K562 (cell line): Measurements from ENCODE around the gene GARIN5B. TPM values are rescaled to one million over a fixed set of nuclear protein-coding genes. Genes with fewer than 3 reads are reported as not detected.

ENCODE experiments used
- C11orf30 ChIP-seq: fragments of 450-650 bp; IDR thresholded peaks from 2 replicates; pipeline ENCODE4 v1.6.1; 2016; ENCODE audit warnings: low read depth, mild to moderate bottlenecking
- CBFB ChIP-seq: sonication (generic); formaldehyde crosslinking; IDR thresholded peaks from 2 replicates; pipeline ENCODE4 v1.4.0; 2020; ENCODE audit warnings: mild to moderate bottlenecking, missing genetic modification reagents
- CHCHD3 ChIP-seq: fragments of 250-450 bp; sonication (Bioruptor Pico); IDR thresholded peaks from 2 replicates; pipeline ENCODE4 v2.1.2; 2022; ENCODE audit warnings: mild to moderate bottlenecking
- DEAF1 ChIP-seq: fragments of 450-650 bp; formaldehyde crosslinking; IDR thresholded peaks from 2 replicates; pipeline ENCODE4 v1.4.0; 2020; ENCODE audit warnings: mild to moderate bottlenecking, moderate library complexity
- DIDO1 ChIP-seq: fragments of 450-650 bp; IDR thresholded peaks from 2 replicates; pipeline ENCODE4 v1.6.1; 2016; ENCODE audit warnings: low read depth, missing biosample characterization, missing genetic modification characterization
- ELF1 ChIP-seq: fragments of 200-800 bp; sonication (Bioruptor generic); IDR thresholded peaks from 2 replicates; pipeline ENCODE4 v1.6.1; 2016; ENCODE audit warnings: missing genetic modification characterization, missing compliant biosample characterization
- EP300 ChIP-seq: IDR thresholded peaks from 2 replicates; pipeline ENCODE4 v1.6.1; 2012; ENCODE audit warnings: low read length, improper control_type of control experiment
- FOXP1 ChIP-seq: sonication (generic); formaldehyde crosslinking; IDR thresholded peaks from 2 replicates; pipeline ENCODE4 v1.8.0; 2022; ENCODE audit warnings: mild to moderate bottlenecking, missing genetic modification reagents
- HEY1 ChIP-seq: fragments of 250-450 bp; sonication (Bioruptor Pico); IDR thresholded peaks from 2 replicates; pipeline ENCODE4 v1.5.0; 2020; ENCODE audit warnings: mild to moderate bottlenecking, moderate library complexity, borderline replicate concordance
- HSF4 ChIP-seq: fragments of 250-450 bp; sonication (Bioruptor Pico); IDR thresholded peaks from 2 replicates; pipeline ENCODE4 v2.1.2; 2022; ENCODE audit warnings: mild to moderate bottlenecking, moderate library complexity, borderline replicate concordance
- ILK ChIP-seq: fragments of 450-650 bp; IDR thresholded peaks from 2 replicates; pipeline ENCODE4 v1.6.1; 2016; ENCODE audit warnings: missing genetic modification characterization, low read depth, mild to moderate bottlenecking, missing compliant biosample characterization, moderate library complexity, borderline replicate concordance
- MXD1 ChIP-seq: fragments of 250-450 bp; sonication (Bioruptor Pico); IDR thresholded peaks from 2 replicates; pipeline ENCODE4 v1.8.0; 2021; ENCODE audit warnings: borderline replicate concordance, mild to moderate bottlenecking, moderate library complexity; ENCODE audit not compliant: poor library complexity, severe bottlenecking
- NFXL1 ChIP-seq: fragments of 450-650 bp; formaldehyde crosslinking; IDR thresholded peaks from 2 replicates; pipeline ENCODE4 v1.4.0; 2021; ENCODE audit warnings: mild to moderate bottlenecking
- PHB2 ChIP-seq: fragments of 450-650 bp; IDR thresholded peaks from 2 replicates; pipeline ENCODE4 v1.6.1; 2017; ENCODE audit warnings: low read depth
- POU5F1 ChIP-seq: fragments of 150-350 bp; IDR thresholded peaks from 2 replicates; pipeline ENCODE4 v1.6.1; 2014; ENCODE audit warnings: borderline replicate concordance, low read length, low read depth, mild to moderate bottlenecking; ENCODE audit not compliant: partially characterized antibody
- PTTG1 ChIP-seq: fragments of 450-650 bp; IDR thresholded peaks from 2 replicates; pipeline ENCODE4 v1.6.1; 2016; ENCODE audit warnings: low read depth, mild to moderate bottlenecking, missing genetic modification characterization, missing compliant biosample characterization
- ZNF184 ChIP-seq: sonication (generic); formaldehyde crosslinking; IDR thresholded peaks from 2 replicates; pipeline ENCODE4 v1.5.0; 2020; ENCODE audit warnings: missing genetic modification reagents
- ZNF212 ChIP-seq: fragments of 450-650 bp; formaldehyde crosslinking; IDR thresholded peaks from 2 replicates; pipeline ENCODE4 v1.4.0; 2020; ENCODE audit warnings: mild to moderate bottlenecking
- polyA plus RNA-seq, 8 experiments: library from polyadenylated mRNA; depleted of rRNA in 4 of 8; stranded (reverse) in 5 of 8; unstranded in 3 of 8; fragments of >200 nt; fragmentation: Nextera tagmentation in 2 of 8; fragmentation: Illumina TruSeq in 1 of 8; extraction: Ambion mirVana in 2 of 8; extraction: Trizol in 1 of 8; gene quantifications; 2 replicates each; pipeline versions ENCODE4 v1.2.1 to v1.2.3, GENCODE V29; 2011 to 2014; ENCODE audit warnings: inconsistent platforms in 1 of 8, missing spikeins in 1 of 8
- total RNA-seq, 7 experiments: library from RNA; depleted of rRNA in 6 of 7; stranded (reverse); fragments of >200 nt in 6 of 7; fragmentation: Illumina TruSeq in 2 of 7; extraction: Trizol in 2 of 7; gene quantifications; 2 replicates each; pipeline versions ENCODE4 v1.2.1 to v1.2.3, GENCODE V29; 2011 to 2021; ENCODE audit warnings: low replicate concordance in 1 of 7
- TF ChIP-seq, protein P1 (sequence below): fragments of 450-650 bp; IDR thresholded peaks from 2 replicates; pipeline ENCODE4 v1.6.1; 2017; ENCODE audit warnings: antibody characterized with exemption
- TF ChIP-seq, protein P2 (sequence below), 2 experiments: fragments of 150-350 bp in 1 of 2; IDR thresholded peaks; 2 replicates each; pipeline ENCODE4 v1.6.1; 2012 to 2016; ENCODE audit warnings: low read depth in 2 of 2, low read length in 2 of 2, mild to moderate bottlenecking in 1 of 2, moderate library complexity in 1 of 2

The GARIN5B gene
- total and polyA plus RNA-seq, 9 of the 15 experiments (the other 6 are each of a cell fraction or from before 2014, with no cell fraction given): not detected

- no peak for TF ChIP-seq PHB2
- TF ChIP-seq DEAF1: no peak
- TF ChIP-seq ZNF184 (CRISPR knock-in tag): no peak
- peak; percentile 68; the same call in 1 of the 2 replicates for TF ChIP-seq FOXP1 (CRISPR knock-in tag)
- TF ChIP-seq ILK (tag): no peak
- TF ChIP-seq, protein P1, sequence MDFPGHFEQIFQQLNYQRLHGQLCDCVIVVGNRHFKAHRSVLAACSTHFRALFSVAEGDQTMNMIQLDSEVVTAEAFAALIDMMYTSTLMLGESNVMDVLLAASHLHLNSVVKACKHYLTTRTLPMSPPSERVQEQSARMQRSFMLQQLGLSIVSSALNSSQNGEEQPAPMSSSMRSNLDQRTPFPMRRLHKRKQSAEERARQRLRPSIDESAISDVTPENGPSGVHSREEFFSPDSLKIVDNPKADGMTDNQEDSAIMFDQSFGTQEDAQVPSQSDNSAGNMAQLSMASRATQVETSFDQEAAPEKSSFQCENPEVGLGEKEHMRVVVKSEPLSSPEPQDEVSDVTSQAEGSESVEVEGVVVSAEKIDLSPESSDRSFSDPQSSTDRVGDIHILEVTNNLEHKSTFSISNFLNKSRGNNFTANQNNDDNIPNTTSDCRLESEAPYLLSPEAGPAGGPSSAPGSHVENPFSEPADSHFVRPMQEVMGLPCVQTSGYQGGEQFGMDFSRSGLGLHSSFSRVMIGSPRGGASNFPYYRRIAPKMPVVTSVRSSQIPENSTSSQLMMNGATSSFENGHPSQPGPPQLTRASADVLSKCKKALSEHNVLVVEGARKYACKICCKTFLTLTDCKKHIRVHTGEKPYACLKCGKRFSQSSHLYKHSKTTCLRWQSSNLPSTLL: no peak
- no peak for TF ChIP-seq PTTG1 (tag)
- TF ChIP-seq ZNF212 (CRISPR knock-in tag): no peak
- no peak for TF ChIP-seq C11orf30
- no peak for TF ChIP-seq HEY1 (CRISPR knock-in tag)
- TF ChIP-seq CBFB: no peak
- no peak for TF ChIP-seq DIDO1 (tag)
- no peak for TF ChIP-seq HSF4 (CRISPR knock-in tag)
- TF ChIP-seq MXD1 (CRISPR knock-in tag): no peak
- TF ChIP-seq, protein P2, sequence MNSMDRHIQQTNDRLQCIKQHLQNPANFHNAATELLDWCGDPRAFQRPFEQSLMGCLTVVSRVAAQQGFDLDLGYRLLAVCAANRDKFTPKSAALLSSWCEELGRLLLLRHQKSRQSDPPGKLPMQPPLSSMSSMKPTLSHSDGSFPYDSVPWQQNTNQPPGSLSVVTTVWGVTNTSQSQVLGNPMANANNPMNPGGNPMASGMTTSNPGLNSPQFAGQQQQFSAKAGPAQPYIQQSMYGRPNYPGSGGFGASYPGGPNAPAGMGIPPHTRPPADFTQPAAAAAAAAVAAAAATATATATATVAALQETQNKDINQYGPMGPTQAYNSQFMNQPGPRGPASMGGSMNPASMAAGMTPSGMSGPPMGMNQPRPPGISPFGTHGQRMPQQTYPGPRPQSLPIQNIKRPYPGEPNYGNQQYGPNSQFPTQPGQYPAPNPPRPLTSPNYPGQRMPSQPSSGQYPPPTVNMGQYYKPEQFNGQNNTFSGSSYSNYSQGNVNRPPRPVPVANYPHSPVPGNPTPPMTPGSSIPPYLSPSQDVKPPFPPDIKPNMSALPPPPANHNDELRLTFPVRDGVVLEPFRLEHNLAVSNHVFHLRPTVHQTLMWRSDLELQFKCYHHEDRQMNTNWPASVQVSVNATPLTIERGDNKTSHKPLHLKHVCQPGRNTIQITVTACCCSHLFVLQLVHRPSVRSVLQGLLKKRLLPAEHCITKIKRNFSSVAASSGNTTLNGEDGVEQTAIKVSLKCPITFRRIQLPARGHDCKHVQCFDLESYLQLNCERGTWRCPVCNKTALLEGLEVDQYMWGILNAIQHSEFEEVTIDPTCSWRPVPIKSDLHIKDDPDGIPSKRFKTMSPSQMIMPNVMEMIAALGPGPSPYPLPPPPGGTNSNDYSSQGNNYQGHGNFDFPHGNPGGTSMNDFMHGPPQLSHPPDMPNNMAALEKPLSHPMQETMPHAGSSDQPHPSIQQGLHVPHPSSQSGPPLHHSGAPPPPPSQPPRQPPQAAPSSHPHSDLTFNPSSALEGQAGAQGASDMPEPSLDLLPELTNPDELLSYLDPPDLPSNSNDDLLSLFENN (IDR thresholded peaks at IDR 0.05; ENCODE audit: low read depth in 2 of 2, low read length in 2 of 2): 0 out of 4 replicates have a peak, but pooled peaks of 1 of the 2 experiments have one; percentile 1
- no peak for TF ChIP-seq EP300
- no peak for TF ChIP-seq CHCHD3 (CRISPR knock-in tag)
- no peak for TF ChIP-seq NFXL1
- TF ChIP-seq ELF1 (tag): no peak
- no peak for TF ChIP-seq POU5F1
Measured at GRCh38 chr19:55339889-55340783, 22.9 kb downstream of the GARIN5B start (continued).
